ENCODE measurements around the gene TEFM.
"Not testable (repeated sequence)": the region's sequence is repeated elsewhere in the genome, so short reads cannot be mapped to it uniquely, and the experiment has no call there.

Gene TEFM
- total RNA-seq = 8.8 to 16.7 (median 9.5) reads per million in 4 experiments

- peak; percentile 69 for DNase-seq
Measured at GRCh38 chr17:30906101-30906911, at the start of gene TEFM. Gene TEFM (minus strand): TSS chr17:30906238. CDS start chr17:30906198, 40 bp downstream.

DNA sequence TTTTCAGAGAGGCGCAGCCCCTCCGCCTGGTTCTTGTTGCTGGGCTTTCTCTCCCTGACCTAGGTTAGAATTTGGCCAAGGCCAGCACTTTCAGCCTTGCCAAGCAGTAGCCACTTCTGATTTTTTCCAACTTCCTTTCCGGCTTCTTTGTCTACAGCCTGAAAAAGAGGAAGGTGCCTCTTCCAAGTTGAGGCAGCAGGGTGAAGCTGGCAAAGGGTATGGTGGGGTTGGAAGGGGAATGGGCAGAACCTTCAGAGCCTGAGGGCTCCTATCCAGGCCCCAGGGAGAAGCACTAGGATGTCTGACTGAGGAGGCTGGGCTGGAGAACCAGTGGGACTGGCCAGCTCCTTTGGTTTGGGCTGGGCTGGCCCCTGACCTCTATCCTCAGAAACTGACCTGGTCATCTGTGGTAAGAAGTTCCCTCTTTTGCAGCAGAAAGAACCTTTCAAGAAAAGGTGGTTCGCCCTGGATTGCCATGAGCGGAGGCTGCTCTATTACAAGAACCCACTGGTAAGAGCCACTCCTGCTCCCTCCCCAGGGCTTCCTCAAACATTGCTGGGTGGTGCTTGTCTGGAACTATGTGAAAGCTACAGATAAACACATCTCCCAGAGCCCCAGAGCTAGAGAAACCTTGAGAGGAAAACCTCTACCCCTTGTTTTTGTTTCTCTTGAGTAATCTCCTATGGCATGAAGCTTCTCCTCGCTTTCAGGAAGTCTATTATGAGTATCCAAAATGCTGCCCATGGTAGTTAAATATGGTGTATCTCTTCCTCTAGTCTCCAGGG, 48.2 kb upstream of the TEFM start:
- no peak for DNase-seq

DNA sequence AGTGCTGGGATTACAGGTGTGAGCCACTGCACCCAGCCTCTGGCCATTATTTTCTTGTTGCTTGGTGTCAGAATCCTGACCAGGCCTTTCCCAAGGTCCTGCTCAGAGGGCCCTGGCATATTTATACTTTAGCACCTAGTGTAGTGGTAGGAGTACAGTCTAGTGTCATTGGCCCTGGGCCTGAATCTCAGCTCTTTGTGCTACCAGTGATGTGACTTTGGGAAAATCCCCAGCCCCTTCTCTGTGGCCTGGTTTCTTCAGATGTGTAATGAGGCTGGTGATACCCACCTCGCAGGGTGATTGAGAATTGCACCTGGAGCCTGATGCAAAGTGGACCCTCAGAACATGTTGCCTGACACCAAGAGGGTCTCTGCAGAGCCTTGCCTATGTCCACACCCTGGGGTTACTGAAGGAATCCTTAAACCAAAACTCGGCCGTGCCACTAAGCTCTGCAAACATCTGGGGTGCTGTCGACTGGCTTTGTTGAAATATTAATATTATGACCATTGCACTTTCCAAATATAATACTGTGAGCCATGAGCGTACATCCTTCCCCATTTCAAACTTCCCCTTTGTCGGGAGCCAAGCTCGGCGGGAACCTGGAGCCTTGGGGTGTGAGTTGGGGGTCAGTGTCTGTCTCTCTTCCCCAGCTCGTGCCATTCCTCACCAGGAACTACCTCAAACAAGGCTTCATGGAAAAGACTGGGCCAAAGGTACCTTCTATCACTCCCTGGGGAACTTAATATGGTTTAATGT, 46.8 kb upstream of the TEFM start:
- no peak for DNase-seq

DNA sequence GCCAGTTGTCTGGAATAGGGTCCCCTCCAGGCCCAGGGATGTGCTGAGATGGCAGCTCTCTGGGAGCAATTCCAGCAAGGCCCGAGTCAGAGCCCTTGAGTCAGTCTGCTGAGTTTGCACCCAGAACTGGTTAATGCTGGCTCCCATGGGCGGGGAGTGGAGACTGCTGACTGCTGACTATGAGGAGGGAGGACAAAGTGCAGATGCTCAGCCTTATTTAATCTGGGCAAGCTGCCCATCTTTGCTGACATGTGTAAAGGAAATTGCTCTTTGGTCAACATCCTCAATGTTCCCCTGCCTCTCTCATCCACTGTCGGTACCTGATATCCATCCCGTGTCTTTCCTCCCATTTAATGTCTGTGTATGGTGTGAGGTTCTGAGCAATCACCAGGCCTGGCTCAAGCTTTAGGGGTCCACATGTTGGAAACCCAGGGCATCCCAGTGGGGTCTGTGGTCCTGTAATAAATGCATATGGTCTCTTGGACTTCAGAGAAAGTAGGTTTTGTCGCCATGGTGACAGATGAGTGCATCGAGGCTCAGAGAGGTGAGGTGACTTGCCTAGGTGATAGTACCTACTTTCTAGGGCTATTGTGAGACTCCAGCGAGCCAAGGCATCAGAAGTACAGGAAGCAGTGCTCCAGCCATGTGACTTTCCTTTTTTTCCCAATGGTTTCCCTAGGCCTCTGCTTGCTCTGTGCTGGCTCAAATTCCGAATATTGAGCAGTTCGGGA, 44.8 kb upstream of the TEFM start:
- no peak for DNase-seq

- DNase-seq = no peak
Measured at GRCh38 chr17:30950189-30950588, 44.2 kb upstream of the TEFM start.

- DNase-seq = no peak
Measured at GRCh38 chr17:30947796-30948195, 41.8 kb upstream of the TEFM start.

- DNase-seq = no peak
Measured at GRCh38 chr17:30942308-30943079, 36.5 kb upstream of the TEFM start.

DNA sequence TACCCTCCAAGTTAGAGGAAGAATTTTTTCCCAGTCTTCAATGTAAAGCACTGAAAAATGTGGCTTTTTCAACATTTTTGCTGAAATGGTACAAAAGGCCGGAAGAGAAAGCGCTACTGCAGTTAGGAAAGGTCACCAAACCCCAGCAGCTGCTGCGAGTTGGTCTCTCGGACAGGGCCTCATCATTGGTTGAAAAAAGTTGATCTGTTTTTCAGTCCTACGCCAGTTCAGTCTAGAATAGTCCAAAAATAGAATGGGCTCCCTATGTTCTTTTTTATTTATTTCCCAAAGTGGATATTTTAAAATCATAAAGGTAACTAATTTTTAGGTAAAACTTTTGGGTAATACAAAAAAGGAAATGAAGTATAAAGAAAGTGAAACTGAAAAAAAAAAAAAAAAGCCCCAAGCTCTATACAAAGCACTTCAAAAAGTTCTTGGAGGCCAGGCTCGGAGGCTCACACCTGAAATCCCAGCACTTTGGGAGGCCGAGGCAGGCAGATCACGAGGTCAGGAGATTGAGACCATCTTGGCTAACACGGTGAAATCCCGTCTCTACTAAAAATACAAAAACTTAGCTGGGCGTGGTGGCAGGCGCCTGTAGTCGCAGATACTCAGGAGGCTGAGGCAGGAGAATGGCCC, 33.1 kb upstream of the TEFM start:
- DNase-seq = no peak

DNA sequence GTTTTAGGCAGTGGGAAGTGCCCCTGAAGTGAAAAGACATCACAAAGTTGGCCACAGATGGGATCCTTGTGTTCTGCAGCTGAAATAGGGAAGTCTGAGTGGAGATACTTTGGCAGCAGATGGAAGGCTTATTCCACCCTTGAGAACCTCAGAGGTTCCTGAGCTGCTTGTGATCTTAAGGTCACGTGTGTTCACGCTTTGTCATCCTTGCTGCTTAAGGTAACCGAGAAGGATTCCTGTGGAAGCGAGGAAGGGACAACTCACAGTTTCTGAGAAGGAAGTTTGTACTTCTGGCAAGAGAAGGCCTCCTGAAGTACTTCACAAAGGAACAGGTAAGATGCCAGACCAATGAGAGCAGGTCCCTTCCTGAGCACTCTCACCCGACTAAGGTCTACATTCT, 27.9 kb upstream of the TEFM start:
- DNase-seq = no peak

DNA sequence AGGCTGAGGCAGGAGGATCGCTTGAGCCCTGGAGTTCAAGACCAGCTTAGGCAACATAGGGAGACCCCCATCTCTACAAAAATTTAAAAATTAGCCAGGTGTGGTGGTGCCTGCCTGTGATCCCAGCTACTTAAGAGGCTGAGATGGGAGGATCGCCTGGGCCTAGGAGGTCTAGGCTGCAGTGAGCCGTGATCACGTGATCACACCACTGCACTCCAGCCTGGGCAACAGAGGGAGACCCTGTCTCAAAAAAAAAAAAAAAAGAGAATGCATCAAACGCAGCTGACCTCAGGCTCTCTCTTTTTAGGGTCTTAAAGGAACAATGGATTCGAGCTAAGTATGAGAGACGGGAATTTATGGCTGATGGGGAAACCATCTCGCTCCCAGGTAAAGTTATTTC, 25.5 kb upstream of the TEFM start:
- DNase-seq = not testable (repeated sequence)

GRCh38 chr17:30930495-30930894, 24.5 kb upstream of the TEFM start:
- DNase-seq = no peak

DNA sequence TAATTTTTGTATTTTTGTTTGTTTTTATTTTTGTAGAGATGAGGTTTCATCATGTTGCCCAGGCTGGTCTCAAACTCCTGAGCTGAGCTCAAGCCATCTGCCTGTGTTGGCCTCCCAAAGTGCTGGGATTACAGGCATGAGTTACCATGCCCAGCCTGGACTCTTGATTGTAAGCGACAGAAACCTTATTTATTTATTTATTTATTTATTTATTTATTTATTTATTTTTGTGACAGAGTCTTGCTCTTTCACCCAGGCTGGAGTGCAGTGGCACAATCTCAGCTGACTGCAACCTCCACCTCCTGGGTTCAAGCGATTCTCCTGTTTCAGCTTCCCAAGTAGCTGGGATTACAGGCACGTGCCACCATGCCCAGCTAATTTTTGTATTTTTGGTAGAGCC, 23.8 kb upstream of the TEFM start:
- DNase-seq = not testable (repeated sequence)

DNA sequence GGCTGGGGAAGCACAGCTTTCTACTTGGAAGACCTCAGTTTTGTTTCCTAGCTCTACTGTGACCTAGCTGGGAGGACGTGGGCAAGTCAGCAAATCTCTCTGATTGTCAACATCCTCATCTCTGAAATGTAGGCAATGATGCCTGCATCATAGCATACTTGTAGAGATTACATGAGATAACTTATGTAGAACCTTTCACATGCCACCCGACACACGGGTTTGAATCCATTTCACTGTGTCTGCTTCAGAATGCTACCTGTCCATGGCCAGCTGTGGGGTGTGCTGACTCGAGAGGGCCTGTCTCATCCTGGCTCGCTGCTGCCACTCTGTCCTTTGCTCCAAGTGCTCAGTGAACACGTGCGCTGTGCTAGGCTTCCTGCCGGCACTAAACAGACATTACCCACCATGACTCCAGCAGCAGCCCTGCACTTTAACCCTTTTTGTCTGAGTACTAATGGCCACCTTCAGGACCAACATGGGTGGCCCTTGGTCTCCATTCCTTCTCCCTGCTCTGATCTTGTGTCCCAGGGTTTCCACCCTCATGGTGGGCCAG, 23.1 kb upstream of the TEFM start:
- no peak for DNase-seq

- no peak for DNase-seq
Measured at GRCh38 chr17:30928584-30928983, 22.5 kb upstream of the TEFM start.

- DNase-seq = no peak
Measured at GRCh38 chr17:30927756-30928155, 21.7 kb upstream of the TEFM start.

GRCh38 chr17:30926516-30926915, 20.5 kb upstream of the TEFM start:
- DNase-seq = no peak

DNA sequence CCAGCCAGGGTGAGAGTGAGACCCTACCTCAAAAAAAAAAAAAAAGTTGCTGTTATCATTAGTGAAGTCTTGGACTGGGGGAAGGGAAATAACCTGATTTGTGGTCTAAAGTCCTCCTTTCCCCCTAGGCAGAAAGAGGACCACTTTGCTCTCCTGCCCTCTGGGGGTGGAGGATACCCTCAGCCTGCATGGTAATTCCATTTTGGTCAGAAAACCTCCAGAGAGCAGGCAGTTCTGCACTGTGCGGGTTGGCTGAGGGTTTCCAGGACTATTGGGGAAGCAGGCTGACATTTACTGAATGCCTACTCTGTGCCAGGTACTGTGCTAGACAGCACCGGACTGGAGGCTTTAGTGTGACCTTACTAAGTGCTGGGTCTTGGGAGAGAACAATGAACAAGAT, 18.3 kb upstream of the TEFM start:
- no peak for DNase-seq

- DNase-seq = no peak
Measured at GRCh38 chr17:30922235-30923030, 16.4 kb upstream of the TEFM start.

DNA sequence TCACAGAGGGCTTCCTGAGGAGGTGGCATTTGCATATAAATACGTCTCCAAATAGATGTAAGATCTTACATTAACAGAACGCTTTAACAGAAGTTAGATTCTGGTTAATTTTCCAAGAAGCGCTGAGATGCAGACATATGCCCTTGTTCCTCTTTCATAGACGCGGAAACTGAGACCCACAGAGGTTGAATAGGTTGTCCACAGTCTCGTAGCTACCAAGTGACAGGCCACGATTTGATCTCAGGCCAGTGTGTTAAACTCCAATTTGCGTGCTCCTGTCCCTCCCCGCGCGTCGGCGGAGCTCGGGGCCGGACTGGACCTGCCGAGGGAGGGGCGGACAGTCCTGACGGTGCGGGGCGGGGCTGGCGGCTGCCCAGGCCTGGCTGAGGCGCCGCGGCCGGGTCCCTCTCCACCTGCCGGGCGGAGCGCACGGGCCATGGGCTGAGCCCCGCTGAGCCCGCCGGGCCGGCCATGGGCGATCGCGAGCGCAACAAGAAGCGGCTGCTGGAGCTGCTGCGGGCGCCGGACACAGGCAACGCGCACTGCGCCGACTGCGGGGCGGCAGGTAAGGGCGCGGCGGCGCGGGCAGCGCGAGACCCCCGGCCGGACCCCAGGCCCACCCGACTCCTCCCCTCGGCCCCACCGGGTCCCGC, 15.6 kb upstream of the TEFM start, which contains the start of gene ADAP2:
Gene ADAP2 (plus strand): TSS at position 402 of the 653 bp plus-strand sequence. CDS start 70 bp downstream, at position 472.
- DNase-seq = no peak

Measured in effector CD8-positive, alpha-beta T cell (primary cell).